IMR-90 (cell line): Measurements from ENCODE around the gene EFNA5. TPM values are rescaled to one million over a fixed set of nuclear protein-coding genes. Genes with fewer than 3 reads are reported as not detected.
A peak's percentile ranks its signal among the peaks of the same experiment; 100 is the strongest.

Experiments used
- ATAC-seq: fragments of 200-7000 bp; cut with Tn5 transposase; 2 replicates; pipeline ENCODE4 v1.9.1; 2020; ENCODE audit warnings: low read depth, mild to moderate bottlenecking, moderate library complexity
- BruUV-seq: library from RNA; stranded (reverse); fragments of 400-500 nt; replicated peaks from 2 replicates; lab custom pipeline; 2021; lab: Mats Ljungman, UMichigan
- CTCF ChIA-PET: fragments of 300-600 bp; formaldehyde crosslinking; extraction: SDS; loops from one replicate; lab custom pipeline; 2021; ENCODE audit warnings: antibody characterized with exemption; lab: Yijun Ruan, JAX
- POLR2A ChIA-PET: fragments of 300-600 bp; sonication (Branson Sonifier 250); formaldehyde crosslinking; loops from one replicate; lab custom pipeline; 2022; ENCODE audit warnings: antibody characterized with exemption; ENCODE audit not compliant: unreplicated experiment; lab: Charles Lee
- DNase-seq: peaks from one replicate; pipeline ENCODE4 v3.0.0; 2013
- H2AFZ ChIP-seq: replicated peaks from 2 replicates; pipeline ENCODE3; 2013; ENCODE audit warnings: low read length, mild to moderate bottlenecking; ENCODE audit not compliant: poor library complexity
- H2AK5ac ChIP-seq: 2 replicates; pipeline ENCODE4 v1.6.1; 2013; ENCODE audit warnings: low read depth, low read length, inconsistent platforms
- H2AK9ac ChIP-seq: replicated peaks from 2 replicates; pipeline ENCODE3; 2013; ENCODE audit warnings: mild to moderate bottlenecking, low read depth, low read length, moderate library complexity; ENCODE audit not compliant: poor library complexity
- H2BK120ac ChIP-seq: 2 replicates; pipeline ENCODE4 v1.6.1; 2013; ENCODE audit warnings: low read depth, low read length, inconsistent platforms
- H2BK15ac ChIP-seq: 3 replicates; pipeline ENCODE4 v1.6.1; 2013; ENCODE audit warnings: low read depth, low read length, inconsistent platforms
- H2BK20ac ChIP-seq: 2 replicates; pipeline ENCODE4 v1.6.1; 2013; ENCODE audit warnings: low read depth, mild to moderate bottlenecking, inconsistent platforms, low read length, moderate library complexity
- H2BK5ac ChIP-seq: 2 replicates; pipeline ENCODE4 v1.6.1; 2013; ENCODE audit warnings: mild to moderate bottlenecking, low read depth, low read length, inconsistent platforms; ENCODE audit not compliant: poor library complexity, severe bottlenecking
- H3K14ac ChIP-seq: replicated peaks from 2 replicates; pipeline ENCODE4 v1.6.1; 2013; ENCODE audit warnings: low read depth, low read length, inconsistent platforms
- H3K18ac ChIP-seq: 2 replicates; pipeline ENCODE4 v1.6.1; 2013; ENCODE audit warnings: low read depth, low read length, control low read depth
- H3K23ac ChIP-seq: 2 replicates; pipeline ENCODE4 v1.6.1; 2013; ENCODE audit warnings: low read depth, low read length, inconsistent platforms
- H3K27ac ChIP-seq: 2 replicates; pipeline ENCODE4 v1.5.1; 2013; ENCODE audit warnings: mild to moderate bottlenecking, control low read depth, low read length; ENCODE audit not compliant: insufficient read depth
- H3K27me3 ChIP-seq: 2 replicates; pipeline ENCODE4 v1.6.1; 2013; ENCODE audit warnings: low read length; ENCODE audit not compliant: control insufficient read depth, insufficient read depth
- H3K36me3 ChIP-seq: 2 replicates; pipeline ENCODE4 v1.6.1; 2013; ENCODE audit warnings: low read length, mixed read lengths; ENCODE audit not compliant: control insufficient read depth, insufficient read depth
- H3K4ac ChIP-seq: 2 replicates; pipeline ENCODE4 v1.6.1; 2013; ENCODE audit warnings: low read depth, low read length, inconsistent platforms
- H3K4me1 ChIP-seq: 2 replicates; pipeline ENCODE4 v1.6.1; 2013; ENCODE audit warnings: low read length, mixed read lengths; ENCODE audit not compliant: control insufficient read depth, insufficient read depth
- H3K4me2 ChIP-seq: 2 replicates; pipeline ENCODE4 v1.6.1; 2013; ENCODE audit warnings: low read depth, mild to moderate bottlenecking, control low read depth, low read length, moderate library complexity
- H3K4me3 ChIP-seq: 2 replicates; pipeline ENCODE4 v1.5.1; 2013; ENCODE audit warnings: low read depth, mild to moderate bottlenecking, control low read depth, low read length, moderate library complexity; ENCODE audit not compliant: insufficient read depth
- H3K56ac ChIP-seq: 2 replicates; pipeline ENCODE4 v1.6.1; 2013; ENCODE audit warnings: low read length, inconsistent platforms; ENCODE audit not compliant: insufficient read depth; ENCODE audit errors: extremely low read depth
- H3K79me1 ChIP-seq, 2 experiments: 2 replicates each; pipeline ENCODE4 v1.6.1; 2013; ENCODE audit warnings: low read length in 2 of 2, inconsistent platforms in 1 of 2, low read depth in 1 of 2
- H3K9ac ChIP-seq: 2 replicates; pipeline ENCODE4 v1.6.1; 2013; ENCODE audit warnings: low read depth, low read length, control low read depth
- H3K9me1 ChIP-seq: 2 replicates; pipeline ENCODE4 v1.6.1; 2013; ENCODE audit warnings: low read length, inconsistent platforms; ENCODE audit not compliant: insufficient read depth
- H3K9me3 ChIP-seq: 2 replicates; pipeline ENCODE4 v1.6.1; 2013; ENCODE audit warnings: low read length; ENCODE audit not compliant: control insufficient read depth, insufficient read depth
- H4K20me1 ChIP-seq: 2 replicates; pipeline ENCODE4 v1.6.1; 2013; ENCODE audit warnings: low read length, inconsistent platforms; ENCODE audit not compliant: insufficient read depth
- H4K5ac ChIP-seq: 2 replicates; pipeline ENCODE4 v1.6.1; 2013; ENCODE audit warnings: mild to moderate bottlenecking, low read depth, low read length, control low read depth
- H4K8ac ChIP-seq, 2 experiments: 2 replicates each; pipeline ENCODE4 v1.6.1; 2013; ENCODE audit warnings: low read depth in 2 of 2, low read length in 2 of 2, control low read depth in 1 of 2, inconsistent platforms in 1 of 2
- H4K91ac ChIP-seq: 2 replicates; pipeline ENCODE4 v1.6.1; 2013; ENCODE audit warnings: low read depth, low read length, inconsistent platforms; ENCODE audit not compliant: insufficient read depth
- BHLHE40 ChIP-seq: fragments of 150-350 bp; IDR thresholded peaks from 2 replicates; pipeline ENCODE4 v1.6.1; 2016; ENCODE audit warnings: mild to moderate bottlenecking, low read depth, low read length
- CEBPB ChIP-seq: IDR thresholded peaks from 2 replicates; pipeline ENCODE4 v1.6.1; 2012; ENCODE audit warnings: low read depth, low read length, improper control_type of control experiment
- CTCF ChIP-seq: conservative IDR thresholded peaks from 2 replicates; pipeline ENCODE4 v1.5.1; 2012; ENCODE audit warnings: mild to moderate bottlenecking, low read depth, low read length, improper control_type of control experiment
- FOS ChIP-seq: fragments of 150-350 bp; IDR thresholded peaks from 2 replicates; pipeline ENCODE4 v1.6.1; 2016; ENCODE audit warnings: low read depth, low read length
- MAFK ChIP-seq: IDR thresholded peaks from 2 replicates; pipeline ENCODE4 v1.6.1; 2012; ENCODE audit warnings: low read depth, low read length, improper control_type of control experiment
- MAZ ChIP-seq: IDR thresholded peaks from 2 replicates; pipeline ENCODE4 v1.6.1; 2012; ENCODE audit warnings: low read depth, mild to moderate bottlenecking, low read length, improper control_type of control experiment, moderate library complexity, borderline replicate concordance
- MXI1 ChIP-seq: IDR thresholded peaks from 2 replicates; pipeline ENCODE4 v1.6.1; 2012; ENCODE audit warnings: low read depth, mild to moderate bottlenecking, low read length, moderate library complexity, borderline replicate concordance
- NFE2L2 ChIP-seq: fragments of 150-350 bp; IDR thresholded peaks from 2 replicates; pipeline ENCODE4 v1.6.1; 2016; ENCODE audit warnings: low read depth, mild to moderate bottlenecking, low read length
- POLR2A ChIP-seq: IDR thresholded peaks from 2 replicates; pipeline ENCODE4 v1.6.1; 2012; ENCODE audit warnings: mild to moderate bottlenecking, low read depth, low read length
- RAD21 ChIP-seq: IDR thresholded peaks from 2 replicates; pipeline ENCODE4 v1.6.1; 2012; ENCODE audit warnings: low read length, improper control_type of control experiment
- RCOR1 ChIP-seq: IDR thresholded peaks from 2 replicates; pipeline ENCODE4 v1.6.1; 2012; ENCODE audit warnings: mild to moderate bottlenecking, low read length, improper control_type of control experiment; ENCODE audit not compliant: insufficient replicate concordance
- RFX5 ChIP-seq: IDR thresholded peaks from 2 replicates; pipeline ENCODE4 v1.8.0; 2012; ENCODE audit warnings: low read depth, mild to moderate bottlenecking, low read length, moderate library complexity
- SMC3 ChIP-seq: fragments of 150-350 bp; IDR thresholded peaks from 2 replicates; pipeline ENCODE4 v1.6.1; 2016; ENCODE audit warnings: low read depth, mild to moderate bottlenecking, antibody characterized with exemption, low read length, moderate library complexity
- USF2 ChIP-seq: fragments of 150-350 bp; IDR thresholded peaks from 2 replicates; pipeline ENCODE4 v1.6.1; 2017; ENCODE audit warnings: mild to moderate bottlenecking, antibody characterized with exemption, low read length, low read depth
- WGBS, 2 experiments: methylation state at CpG; one replicate each; pipeline versions ENCODE4 v1.1.5 to v1.1.7; 2013; ENCODE audit warnings: missing lambda C conversion rate in 2 of 2; ENCODE audit not compliant: insufficient read length in 1 of 2; ENCODE audit errors: extremely low coverage in 2 of 2; 5-methylcytosine and 5-hydroxymethylcytosine counted together
- dilution Hi-C: fragments of 300-500 bp; cut with HindIII; formaldehyde crosslinking; loops from one replicate; pipeline ENCODE4 v1.14.3; 2018; ENCODE audit warnings: low sequenced_read_pairs; ENCODE audit not compliant: unreplicated experiment
- in situ Hi-C: fragments of 300-500 bp; cut with MboI; formaldehyde crosslinking; loops from 3 replicates; pipeline ENCODE4 v1.14.3; 2019; ENCODE audit warnings: low sequenced_read_pairs, inconsistent platforms, mixed read lengths
- intact Hi-C: fragments of 100-400 bp; cut with micrococcal nuclease; formaldehyde crosslinking; loops from 2 replicates; pipeline ENCODE4 v1.10.0; 2022
- polyA plus RNA-seq, 3 experiments: library from polyadenylated mRNA; depleted of rRNA; stranded (reverse); fragments of >200 nt; gene quantifications; 2 replicates each; pipeline ENCODE4 v1.2.3, GENCODE V29; 2012; ENCODE audit warnings: low replicate concordance in 1 of 3
- total RNA-seq: library from RNA; depleted of rRNA; stranded (reverse); fragments of >200 nt; gene quantifications from 2 replicates; pipeline ENCODE4 v1.2.3, GENCODE V29; 2012

Gene EFNA5
- total and polyA plus RNA-seq, 2 of the 4 experiments (the other 2 are of a cell fraction) = 1.5 to 1.6 TPM

GRCh38 chr5:107389775-107390148 lies 281.0 kb downstream of the EFNA5 start:
- dilution Hi-C loops = no loop called here
- Histone ChIP-seq H2AFZ (no peak overlapping the region), H4K20me1 (no peaks in the 10 kb centered on the region), H2BK15ac (peak overlapping the region; percentile 91), H2BK5ac (peak overlapping the region; percentile 18), H3K36me3 (no peaks in the 10 kb centered on the region), H3K4me2 (no peak overlapping the region), H3K23ac (0 out of 2 replicates have a peak overlapping the region, but pooled peaks have one; percentile 21), H3K27ac (0 out of 2 replicates have a peak overlapping the region, but pooled peaks have one; percentile 36), H3K9me1 (peaks cover 7% of the 10 kb centered on the region; the same call in 1 of the 2 replicates), H4K5ac (peak overlapping the region; percentile 59), H3K4ac (peak overlapping the region; percentile 84), H3K9ac (no peak overlapping the region), H4K8ac (peak overlapping the region; percentile 53 to 85), H3K14ac (peak overlapping the region; percentile 81), H3K27me3 (no peaks in the 10 kb centered on the region), H2BK20ac (peak overlapping the region; percentile 78; the same call in 1 of the 2 replicates), H2BK120ac (peak overlapping the region; percentile 84), H3K79me1 (no peaks in the 10 kb centered on the region), H3K18ac (peak overlapping the region; percentile 69; the same call in 1 of the 2 replicates), H3K9me3 (no peaks in the 10 kb centered on the region), H3K4me1 (peaks cover 9% of the 10 kb centered on the region), H2AK5ac (peak overlapping the region; percentile 89; the same call in 1 of the 2 replicates), H4K91ac (peak overlapping the region; percentile 79), H2AK9ac (no peak overlapping the region), H3K4me3 (no peak overlapping the region), H3K56ac (no peak overlapping the region)
- ChIA-PET CTCF (interaction anchor here (0.9 to 1.3 kb wide), 3 partner anchors 13 to 31 kb away, joined by 3 to 5 read pairs (median 3); no protein-coding TSS in a partner anchor), POLR2A (no interaction called here)
- no peak for TF ChIP-seq SMC3
- TF ChIP-seq NFE2L2 = no peak
- no peak for TF ChIP-seq MAFK
- TF ChIP-seq RCOR1 = no peak
- TF ChIP-seq FOS = no peak
- no peak for TF ChIP-seq MAZ
- no peak for TF ChIP-seq MXI1
- TF ChIP-seq CEBPB = no peak
- TF ChIP-seq CTCF = no peak
- no peak for TF ChIP-seq USF2
- no peak for TF ChIP-seq BHLHE40
- no peak for TF ChIP-seq RFX5
- no peak for TF ChIP-seq POLR2A
- TF ChIP-seq RAD21 = no peak
- intact Hi-C loops = loop anchor here (2.0 kb wide), 1 partner anchor 281 kb away; the partner anchor contains the start of gene EFNA5
- ATAC-seq (no peak), DNase-seq (no peak)
- no CpG with 5 or more reads among the region's 1 CpG for WGBS, 2 experiments
- no TSS peak for BruUV-seq
- in situ Hi-C loops = no loop called here
